GM21423 (cell line): ENCODE data around the gene ATOSB.

Source experiments
- ATAC-seq: cut with Tn5 transposase; IDR thresholded peaks from one replicate; pipeline ENCODE4 v1.9.1; 2021; ENCODE audit warnings: mild to moderate bottlenecking, moderate library complexity; ENCODE audit not compliant: unreplicated experiment

ATOSB gene

GRCh38 chr9:35089434-35089833 lies 26.2 kb downstream of the ATOSB start:
- ATAC-seq = no peak

GRCh38 chr9:35085078-35085477 lies 30.6 kb downstream of the ATOSB start:
- ATAC-seq = no peak

- peak; percentile 90 for ATAC-seq
Measured at GRCh38 chr9:35079426-35080341, 36.0 kb downstream of the ATOSB start, which contains the start of gene FANCG. TSS of gene FANCG (minus strand) at chr9:35079942. CDS start at chr9:35079524, 418 bp downstream.

DNA sequence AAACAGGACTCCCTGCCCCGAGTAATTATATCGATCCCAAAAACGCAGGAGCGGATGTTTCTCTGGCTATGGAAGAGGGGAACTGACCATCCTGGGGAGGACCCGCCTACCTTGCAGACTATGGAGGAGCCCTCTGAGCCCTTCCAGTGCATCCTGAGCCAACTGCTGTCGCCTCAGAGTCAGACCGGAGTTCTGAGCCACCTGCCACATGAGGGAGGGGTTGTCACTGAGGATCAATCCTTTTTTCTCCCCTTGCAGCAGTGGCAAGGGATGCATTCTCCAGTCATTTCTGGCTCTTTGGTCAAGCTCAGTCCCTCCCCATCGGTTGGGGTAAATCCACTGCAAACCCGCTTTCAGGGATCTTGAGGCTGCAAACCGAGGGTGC lies 36.6 kb downstream of the ATOSB start:
- ATAC-seq = no peak

- no peak for ATAC-seq
Measured at GRCh38 chr9:35078066-35078465, 37.6 kb downstream of the ATOSB start.

DNA sequence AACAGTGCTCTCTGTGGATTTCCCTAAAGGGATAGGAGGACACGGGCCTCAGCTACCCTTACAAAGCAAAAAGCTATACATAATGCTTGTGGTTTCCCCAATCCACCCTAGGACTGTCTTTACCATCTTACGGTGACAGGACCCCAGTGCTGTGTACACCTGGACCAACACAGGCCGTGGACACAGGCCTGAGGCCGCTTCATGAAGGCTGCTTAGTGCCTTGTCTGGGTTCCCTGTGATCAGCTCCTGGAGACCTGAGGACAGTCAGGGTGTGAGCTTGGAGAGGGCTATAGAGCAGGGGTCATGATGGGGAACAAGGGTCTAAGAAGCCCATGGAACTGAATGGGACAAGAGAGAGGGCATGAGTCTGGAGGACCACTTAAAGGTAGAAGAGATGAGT lies 38.8 kb downstream of the ATOSB start:
- no peak for ATAC-seq

DNA sequence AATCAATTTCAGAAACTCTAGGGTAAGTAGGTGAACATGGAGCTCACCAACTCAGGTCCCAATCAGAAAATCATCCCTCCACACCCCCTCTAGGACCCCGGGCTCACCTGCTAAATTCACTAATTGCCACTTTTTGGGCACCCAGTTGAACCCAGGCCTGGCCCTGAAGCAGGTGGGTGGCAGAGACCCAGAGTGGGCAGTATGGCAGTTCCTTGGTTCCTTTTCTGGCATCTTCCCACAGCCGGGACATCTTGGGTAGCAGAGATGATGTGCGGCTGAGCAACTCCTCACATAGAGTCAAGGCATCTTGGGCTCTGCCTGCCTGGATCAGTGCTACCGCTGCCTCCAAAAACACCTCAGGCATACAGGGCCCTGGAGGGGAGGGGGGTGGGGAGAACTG lies 40.3 kb downstream of the ATOSB start:
- no peak for ATAC-seq

DNA sequence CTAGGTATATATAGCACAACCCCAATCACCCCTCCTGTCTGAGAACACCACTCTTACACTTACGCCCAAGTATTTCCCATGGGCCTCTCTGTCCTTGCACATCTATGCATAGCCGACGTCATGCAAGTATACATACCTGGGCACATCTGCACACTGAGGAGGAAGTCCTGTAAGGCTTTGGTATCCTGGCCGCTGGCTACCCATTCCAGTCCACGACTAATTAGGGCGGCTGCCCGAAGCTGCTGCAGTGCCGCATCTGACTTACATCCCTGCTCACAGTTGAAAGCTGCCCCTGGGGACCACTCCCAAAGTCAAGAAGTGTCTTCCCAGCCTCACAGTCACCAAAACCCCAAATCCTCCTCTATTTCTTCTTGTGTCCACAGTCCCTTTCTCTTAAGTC lies 40.9 kb downstream of the ATOSB start:
- no peak for ATAC-seq

- ATAC-seq = no peak
Measured at GRCh38 chr9:35074141-35074540, 41.5 kb downstream of the ATOSB start.

- no peak for ATAC-seq
Measured at GRCh38 chr9:35073279-35073612, 42.4 kb downstream of the ATOSB start.

DNA sequence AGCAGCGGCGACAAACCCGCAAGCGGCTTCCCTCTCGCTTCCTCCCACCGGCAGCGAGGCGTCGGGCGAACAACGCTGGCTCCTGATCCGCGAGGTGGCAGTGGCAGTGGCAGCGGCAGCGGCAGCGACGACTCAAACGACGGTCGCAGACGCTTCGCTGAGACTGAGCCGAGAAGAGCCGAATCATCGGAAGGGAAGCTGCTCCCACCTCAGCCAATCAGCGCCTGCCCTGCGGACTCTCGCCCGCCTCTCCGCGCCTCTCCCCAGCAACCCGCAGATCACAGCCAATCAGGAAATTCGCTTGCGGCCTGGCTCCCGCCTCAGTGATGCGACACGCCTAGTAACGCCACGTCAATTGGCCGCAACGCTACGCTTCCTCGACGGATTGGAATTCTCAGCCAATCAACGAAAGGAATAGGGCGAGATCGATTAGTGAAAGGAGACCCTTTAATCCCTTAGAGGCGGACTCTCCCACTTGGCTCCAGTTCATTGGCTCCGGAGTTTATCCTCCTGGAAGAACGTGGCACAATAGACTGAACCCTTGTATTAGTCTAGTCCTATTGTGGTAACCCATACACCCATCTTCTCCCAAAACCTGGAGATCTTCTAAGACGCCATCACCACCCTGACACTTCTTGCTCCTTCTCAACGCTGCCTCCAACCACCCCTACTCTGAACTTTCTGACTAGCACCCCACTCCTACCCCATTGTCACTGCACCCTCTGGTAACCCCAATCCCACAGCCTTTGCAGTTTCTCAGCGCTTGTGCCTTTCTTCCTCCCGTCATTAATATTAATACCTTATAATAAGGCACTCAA lies 43.0 kb downstream of the ATOSB start, which contains the start of gene VCP:
Gene VCP (minus strand): TSS at position 165 of the 818 bp plus-strand sequence. CDS start 272 bp downstream, outside the sequence.
- peak; percentile 81 for ATAC-seq

- peak; percentile 51 for ATAC-seq
Measured at GRCh38 chr9:35071814-35072460, 43.7 kb downstream of the ATOSB start.

DNA sequence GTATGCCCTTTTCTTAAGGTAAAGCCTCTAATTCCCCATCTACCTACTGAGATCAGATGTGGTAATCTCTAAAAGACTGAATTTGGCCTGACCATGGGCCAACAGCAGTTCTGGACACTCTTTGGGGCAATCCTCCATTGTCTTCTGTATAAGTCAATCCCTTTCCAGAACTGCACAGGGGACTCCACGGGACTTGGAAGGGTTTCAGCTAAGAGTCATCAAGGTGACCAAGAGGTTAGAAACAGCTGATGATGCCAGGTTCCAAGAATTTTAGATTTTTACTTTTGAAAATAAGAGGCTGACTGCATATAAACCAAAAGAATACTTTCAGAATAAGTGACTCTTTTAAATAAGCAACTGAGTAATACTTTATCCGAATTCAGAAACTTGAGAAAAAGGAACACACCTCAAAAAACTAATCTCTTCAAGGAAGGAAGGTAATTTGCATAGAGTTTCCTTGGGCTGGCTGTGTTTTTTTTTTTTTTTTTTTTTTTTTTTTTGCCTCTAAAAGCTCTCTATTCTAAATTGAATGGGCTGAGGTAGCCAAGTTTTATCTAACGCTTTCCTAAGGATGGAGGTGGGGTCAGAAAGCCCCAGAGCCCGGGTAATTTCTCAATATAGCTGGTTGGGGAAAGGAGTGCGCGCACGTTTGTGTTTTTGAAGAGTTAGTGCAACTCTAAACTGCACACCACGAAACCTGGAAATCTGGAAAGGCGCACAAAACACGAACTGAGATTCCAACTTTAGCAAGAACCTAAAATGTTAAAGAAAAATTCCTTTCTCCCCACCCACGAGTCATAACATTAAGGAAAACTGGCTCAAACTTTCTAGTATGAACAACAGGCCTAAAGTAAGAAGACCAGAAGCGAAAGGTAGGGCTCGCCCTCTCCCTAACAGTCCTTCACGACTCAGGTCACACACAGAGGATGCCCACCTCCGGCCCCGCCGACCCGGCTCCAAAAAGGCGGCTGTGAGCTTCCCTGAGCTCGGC lies 44.5 kb downstream of the ATOSB start:
- no peak for ATAC-seq

DNA sequence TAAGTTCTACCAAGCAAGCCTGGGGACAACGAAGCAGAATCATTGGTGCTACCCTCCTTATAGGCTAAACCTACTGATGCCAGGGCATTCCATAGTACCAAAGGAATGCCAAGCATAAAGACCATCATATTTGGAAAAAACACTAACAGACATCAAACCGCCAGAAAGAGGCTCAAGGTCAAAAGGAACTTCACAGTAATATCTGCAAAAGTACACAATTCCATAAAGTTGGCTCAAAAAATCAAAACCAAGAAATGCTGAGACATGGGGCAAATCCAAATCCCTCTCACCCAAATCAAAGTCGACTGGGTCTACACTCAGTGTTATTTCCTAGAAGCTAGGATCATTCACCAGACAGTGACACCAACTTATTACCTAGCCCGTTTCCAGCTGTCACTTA lies 46.6 kb downstream of the ATOSB start:
- ATAC-seq = no peak

- no peak for ATAC-seq
Measured at GRCh38 chr9:35067056-35067455, 48.6 kb downstream of the ATOSB start.

- ATAC-seq = no peak
Measured at GRCh38 chr9:35060548-35061207, 55.0 kb downstream of the ATOSB start.

GRCh38 chr9:35059438-35059837 lies 56.2 kb downstream of the ATOSB start:
- no peak for ATAC-seq

GRCh38 chr9:35057271-35057620 lies 58.4 kb downstream of the ATOSB start:
- no peak for ATAC-seq

DNA sequence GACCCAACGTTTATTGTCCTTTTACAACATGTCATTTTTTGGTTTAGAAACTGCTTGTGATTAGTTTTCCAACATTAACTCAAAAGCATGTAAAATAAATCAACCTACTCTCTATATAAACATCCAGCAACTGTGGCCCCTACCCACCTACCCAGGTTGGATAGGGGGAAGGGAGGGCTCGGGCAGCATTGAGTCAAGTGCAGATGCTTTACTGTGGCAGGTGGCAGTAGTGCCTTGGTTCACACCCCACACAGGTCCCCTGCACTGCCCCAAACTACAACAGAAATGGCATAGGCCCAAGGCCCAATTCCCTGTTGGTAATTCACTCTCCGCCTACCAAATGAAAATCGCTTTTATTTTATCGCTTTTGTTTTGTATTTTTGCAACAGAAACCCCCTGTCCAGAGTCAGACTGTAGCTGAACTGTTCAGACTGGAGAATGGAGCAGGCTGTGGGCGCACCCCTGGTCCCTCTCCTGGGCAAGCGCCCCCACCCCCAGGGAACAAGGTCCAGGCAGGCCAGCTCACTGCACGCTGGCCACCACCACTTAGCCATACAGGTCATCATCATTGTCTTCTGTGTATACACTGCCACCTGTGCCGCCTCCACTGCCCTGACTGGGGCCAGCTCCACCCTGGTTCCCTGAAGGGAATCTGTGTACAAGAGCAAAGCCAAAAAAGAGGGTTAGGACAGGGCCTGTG lies 58.9 kb downstream of the ATOSB start:
- no peak for ATAC-seq
